Skeletal muscle cell (primary cell): ENCODE results near the gene MAPK8IP3.
A peak's percentile ranks its signal among the peaks of the same experiment; 100 is the strongest.

ENCODE experiments used
- DNase-seq: peaks from one replicate; pipeline ENCODE4 v3.0.0-alpha.2; 2010; ENCODE audit warnings: low read depth
- H3K4me3 ChIP-seq: 2 replicates; pipeline ENCODE4 v1.5.1; 2011; ENCODE audit warnings: low read depth, mild to moderate bottlenecking, control low read depth, low read length, moderate library complexity

Gene MAPK8IP3

DNA sequence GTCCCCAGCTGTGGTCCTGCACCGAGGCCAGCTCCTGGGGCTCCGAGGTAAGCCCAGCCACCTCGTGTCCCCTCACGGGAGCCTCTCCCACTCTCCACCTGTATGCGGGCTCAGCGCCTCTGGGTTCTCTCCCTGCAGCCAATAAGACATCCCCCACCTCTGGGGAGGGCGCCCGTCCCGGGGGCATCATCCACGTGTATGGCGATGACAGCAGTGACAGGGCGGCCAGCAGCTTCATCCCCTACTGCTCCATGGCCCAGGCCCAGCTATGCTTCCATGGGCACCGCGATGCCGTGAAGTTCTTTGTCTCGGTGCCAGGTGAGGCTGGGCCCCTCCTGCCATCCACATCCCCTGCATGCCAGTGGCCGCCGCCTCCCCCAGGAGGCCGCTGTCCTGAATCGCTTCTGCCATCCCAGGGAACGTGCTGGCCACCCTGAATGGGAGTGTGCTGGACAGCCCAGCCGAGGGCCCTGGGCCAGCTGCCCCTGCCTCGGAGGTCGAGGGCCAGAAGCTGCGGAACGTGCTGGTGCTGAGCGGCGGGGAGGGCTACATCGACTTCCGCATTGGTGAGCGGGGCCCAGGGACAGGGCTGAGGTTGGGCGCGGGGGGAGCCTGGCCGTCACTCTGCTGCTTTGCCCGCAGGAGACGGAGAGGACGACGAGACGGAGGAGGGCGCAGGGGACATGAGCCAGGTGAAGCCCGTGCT lies 62.2 kb downstream of the MAPK8IP3 start:
- no peak overlapping the region for H3K4me3 ChIP-seq
- DNase-seq = no peak

DNA sequence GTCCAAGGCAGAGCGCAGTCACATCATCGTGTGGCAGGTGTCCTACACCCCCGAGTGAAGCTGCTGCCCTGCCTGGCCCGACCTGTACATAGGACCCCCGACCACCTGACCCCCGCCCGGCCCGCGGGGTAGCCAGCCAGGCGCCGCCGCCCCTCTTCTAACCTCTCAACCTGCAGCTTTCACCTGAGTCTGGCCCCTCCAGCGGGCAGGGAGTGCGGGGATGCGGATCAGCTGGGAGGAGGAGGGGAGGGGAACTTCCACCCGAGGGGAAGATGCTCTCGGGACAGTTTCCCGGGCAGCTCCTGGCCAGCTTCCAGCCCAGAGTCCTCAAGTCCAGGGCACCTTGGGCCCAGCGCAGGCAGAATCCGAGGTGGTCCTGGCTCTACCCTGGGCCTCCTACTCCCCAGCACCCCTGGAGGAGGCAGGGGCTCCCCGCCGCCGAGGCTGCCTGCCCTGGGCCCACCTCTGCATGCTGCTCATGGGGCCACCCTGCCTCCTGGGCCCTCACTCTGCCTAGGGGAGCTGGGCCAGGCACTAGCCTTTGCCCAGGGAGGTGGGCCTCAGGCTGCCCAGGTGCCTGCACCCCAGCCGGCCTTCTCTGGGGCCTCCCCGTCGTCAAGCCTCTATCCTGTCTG lies 62.9 kb downstream of the MAPK8IP3 start:
- DNase-seq = no peak
- H3K4me3 ChIP-seq = no peak overlapping the region

DNA sequence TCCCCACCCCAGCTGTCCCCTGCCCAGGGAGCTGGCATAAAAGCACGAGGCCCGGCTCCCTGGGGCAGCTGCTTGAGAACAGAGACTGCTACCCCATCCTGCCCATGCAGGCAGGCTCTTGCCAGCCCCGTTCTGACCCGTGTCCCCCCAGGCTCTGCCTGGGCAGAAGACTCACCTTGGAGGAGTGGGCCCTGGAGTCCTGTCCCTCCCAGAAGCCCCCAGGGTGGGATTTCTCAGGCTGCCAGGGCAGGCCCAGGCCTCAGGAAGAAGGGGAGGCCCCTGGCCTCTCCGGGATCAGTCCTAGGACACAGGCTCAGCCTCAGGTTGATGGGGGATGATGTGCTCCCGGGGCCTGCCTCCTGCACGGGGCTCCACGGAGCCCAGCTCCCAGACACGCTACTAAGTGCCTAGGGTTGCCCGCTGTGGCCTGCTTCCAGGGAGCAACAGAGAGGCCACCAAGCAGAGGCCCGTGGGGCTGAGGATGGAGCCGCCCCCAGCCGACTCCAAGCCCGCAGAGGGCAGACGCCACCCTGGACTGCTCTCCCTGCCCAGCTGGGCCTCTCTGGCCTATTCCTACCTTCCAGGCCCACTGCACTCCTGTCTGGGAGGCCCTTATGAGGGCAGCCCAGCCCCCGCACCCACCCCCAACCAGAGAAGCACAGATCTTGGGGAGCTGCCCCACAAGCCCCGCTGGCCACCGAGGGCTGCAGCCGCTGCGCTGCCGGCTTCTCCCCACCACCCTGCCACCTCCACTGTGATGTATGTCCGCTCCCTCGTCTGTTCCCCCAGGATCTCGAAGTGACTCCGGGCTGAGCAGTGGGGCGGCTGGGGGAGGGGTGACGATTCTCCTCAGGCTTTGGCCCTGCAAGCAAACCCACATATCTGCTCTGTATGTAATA lies 63.7 kb downstream of the MAPK8IP3 start:
- H3K4me3 ChIP-seq = no peak overlapping the region
- no peak for DNase-seq

DNA sequence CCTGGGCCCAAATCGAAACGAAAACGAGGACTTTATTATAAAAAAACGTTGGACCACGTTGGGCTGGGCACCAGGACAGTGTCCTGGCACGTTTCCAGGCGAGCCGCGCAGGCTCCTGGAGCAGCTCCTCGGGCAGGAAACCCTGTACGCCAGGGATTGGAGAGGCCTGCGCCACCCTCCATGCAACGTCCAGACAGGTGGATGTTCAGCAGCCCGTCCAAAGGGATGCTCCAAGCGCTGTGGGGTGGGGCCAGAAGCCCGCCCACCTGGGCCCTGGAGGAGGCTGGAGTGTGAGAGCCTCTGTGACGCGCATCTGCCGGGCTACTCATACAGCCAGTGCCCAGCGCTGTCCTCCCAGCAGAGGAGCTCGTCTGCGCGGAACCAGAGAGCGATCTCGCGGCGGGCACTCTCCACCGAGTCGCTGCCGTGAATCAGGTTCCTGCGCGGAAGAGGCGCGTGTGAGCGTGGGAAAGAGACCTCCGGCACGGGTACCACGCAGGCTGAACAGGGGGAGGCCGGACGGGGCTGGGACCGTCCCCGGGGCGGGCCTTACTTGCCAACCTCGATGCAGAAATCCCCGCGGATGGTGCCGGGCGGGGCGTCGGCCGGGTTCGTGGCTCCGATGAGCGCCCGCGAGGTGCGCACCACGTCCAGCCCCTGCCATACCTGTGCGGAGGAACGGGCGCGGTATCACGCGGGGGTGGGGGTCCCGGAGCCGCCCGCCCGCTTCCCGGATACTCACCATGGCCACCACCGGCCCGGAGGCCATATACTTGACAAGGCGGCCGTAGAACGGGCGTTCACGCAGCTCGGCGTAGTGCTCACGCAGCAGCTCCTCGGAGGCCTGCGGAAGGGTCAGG lies 64.6 kb downstream of the MAPK8IP3 start:
- DNase-seq = no peak
- peak overlapping the region; percentile 78 for H3K4me3 ChIP-seq

DNA sequence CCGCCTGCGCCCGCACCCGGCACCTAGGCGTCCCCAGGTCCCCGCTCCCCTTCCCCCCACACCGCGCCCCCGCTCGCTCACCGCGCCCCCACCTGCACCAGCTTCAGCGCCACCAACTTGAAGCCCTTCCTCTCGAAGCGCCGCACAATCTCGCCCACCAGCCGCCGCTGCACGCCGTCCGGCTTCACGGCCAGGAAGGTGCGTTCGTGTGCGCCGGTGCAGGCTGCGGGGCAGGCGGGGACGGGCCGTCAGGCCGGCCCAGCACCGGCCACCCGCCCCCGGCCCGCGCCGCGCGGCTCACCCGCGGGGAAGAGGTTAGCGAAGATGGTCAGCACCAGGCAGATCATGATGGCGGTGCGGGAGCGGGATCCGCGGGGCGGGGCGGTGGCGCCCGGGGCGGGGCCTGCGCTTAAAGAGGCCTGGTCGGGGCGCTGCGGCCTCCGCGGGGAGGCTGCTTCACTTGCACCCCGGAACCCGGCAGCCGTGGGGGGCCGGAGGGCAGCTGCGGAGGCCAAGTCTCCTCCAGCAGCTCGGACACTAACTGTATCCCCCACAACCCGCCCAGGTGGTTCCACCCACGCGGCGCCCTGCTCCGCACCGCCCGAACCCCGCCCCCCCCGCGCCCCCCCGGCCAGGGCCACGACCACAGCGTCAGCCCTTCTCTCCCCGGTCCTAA lies 65.3 kb downstream of the MAPK8IP3 start, which contains the start of gene NME3:
NME3 (minus strand) TSS at position 356 of the 676 bp plus-strand sequence; CDS start at position 347, 9 bp downstream.
- peak within 1 kb of the TSS; percentile 78 for H3K4me3 ChIP-seq
- DNase-seq = no peak

DNA sequence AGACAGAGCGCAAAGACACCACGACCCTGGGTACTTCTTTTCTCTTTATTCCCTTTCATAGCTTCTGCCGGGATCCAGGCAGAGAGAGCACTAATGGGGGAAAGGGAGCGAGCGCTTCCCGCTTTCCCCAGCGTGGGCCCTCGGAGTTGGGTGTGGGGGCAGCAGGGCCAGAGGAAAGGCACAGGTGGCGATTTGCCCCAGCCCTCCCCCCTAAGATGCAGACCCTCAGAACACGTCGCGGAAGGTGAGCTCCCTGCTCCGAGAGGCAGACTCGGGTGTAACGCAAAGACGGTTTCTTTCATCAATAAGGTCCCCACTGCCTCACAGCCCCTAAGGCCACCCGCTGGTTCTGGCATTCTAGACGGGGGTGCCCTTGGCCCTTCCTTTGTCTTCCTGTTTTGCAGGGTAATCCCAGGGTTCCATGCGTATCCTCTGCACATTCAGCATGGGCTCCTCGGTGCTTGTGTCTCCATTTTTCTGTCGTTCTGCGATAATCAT lies 65.9 kb downstream of the MAPK8IP3 start:
- DNase-seq = no peak

DNA sequence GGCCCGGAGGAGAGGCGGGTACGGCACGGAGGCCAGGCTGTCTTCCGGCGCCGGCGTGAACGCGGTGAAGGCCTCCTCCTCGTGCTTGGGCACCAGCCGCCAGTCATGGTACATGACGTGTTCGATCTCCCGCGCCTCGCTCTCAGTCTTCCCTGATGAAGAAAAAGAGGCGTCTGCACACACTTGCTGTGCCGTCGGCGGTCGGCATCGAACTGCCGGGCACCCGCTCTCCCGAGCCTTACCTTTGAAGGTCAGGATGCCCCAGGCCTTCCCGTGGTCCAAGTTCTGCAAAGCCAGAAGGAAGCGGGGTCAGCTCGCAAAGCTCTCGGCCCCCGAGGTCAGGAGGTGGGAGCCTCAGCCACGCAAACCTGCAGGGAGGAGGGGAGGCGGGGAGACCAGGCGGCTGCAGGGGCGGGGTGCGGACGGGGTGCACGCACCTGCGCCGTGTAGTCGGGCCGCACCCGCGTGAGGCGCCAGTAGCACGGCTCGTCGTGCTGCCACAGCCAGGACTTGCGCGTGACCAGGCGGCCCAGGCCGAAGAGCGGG lies 66.4 kb downstream of the MAPK8IP3 start, which contains the start of gene EME2:
EME2 (plus strand) TSS at position 449 of the 546 bp plus-strand sequence. CDS start 418 bp downstream, outside the sequence.
- no peak for DNase-seq
- H3K4me3 ChIP-seq = peak within 1 kb of the TSS; percentile 78

More for the DNA sequence above, 65.9 kb downstream of the MAPK8IP3 start:
- peak overlapping the region; percentile 78 for H3K4me3 ChIP-seq

DNA sequence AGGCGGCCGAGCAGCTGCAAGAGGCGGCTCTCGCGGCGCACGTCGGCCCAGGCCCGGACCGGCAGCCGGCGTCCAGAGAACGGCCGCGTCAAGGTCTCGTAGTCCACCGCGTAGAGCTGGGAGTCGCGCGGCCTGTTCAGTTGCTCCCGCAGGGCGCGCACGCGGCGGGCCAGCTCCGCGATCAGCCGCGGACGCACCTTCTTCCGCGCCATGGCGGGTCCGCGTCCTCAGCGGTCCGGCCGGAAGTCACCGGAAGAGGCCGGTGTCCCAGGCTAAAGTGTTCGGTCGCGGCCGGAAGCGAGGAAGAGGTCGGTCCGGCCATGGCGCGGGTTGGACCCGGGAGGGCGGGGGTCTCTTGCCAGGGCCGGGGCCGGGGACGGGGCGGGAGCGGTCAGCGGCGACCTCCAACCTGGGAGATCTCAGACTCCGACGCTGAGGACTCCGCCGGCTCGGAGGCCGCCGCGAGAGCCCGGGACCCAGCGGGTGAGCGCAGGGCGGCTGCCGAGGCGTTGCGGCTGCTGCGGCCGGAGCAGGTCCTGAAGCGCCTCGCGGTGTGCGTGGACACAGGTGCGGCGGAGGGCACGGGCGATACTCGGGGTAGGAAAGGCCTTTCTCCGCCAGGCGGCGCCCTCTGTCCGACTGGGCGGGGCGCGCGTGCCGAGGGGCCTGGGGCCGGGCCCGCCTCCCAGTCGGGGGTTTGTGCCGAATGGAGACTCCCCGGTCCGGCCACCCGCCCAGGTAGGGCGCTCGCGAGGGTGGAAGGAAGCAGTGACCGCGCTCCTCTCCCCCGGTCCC lies 67.1 kb downstream of the MAPK8IP3 start, which contains the start of gene MRPS34:
MRPS34 (minus strand) TSS at position 227 of the 795 bp plus-strand sequence; CDS start at position 212, 15 bp downstream.
- peak; percentile 53 for DNase-seq
- H3K4me3 ChIP-seq = peak within 1 kb of the TSS; percentile 78

DNA sequence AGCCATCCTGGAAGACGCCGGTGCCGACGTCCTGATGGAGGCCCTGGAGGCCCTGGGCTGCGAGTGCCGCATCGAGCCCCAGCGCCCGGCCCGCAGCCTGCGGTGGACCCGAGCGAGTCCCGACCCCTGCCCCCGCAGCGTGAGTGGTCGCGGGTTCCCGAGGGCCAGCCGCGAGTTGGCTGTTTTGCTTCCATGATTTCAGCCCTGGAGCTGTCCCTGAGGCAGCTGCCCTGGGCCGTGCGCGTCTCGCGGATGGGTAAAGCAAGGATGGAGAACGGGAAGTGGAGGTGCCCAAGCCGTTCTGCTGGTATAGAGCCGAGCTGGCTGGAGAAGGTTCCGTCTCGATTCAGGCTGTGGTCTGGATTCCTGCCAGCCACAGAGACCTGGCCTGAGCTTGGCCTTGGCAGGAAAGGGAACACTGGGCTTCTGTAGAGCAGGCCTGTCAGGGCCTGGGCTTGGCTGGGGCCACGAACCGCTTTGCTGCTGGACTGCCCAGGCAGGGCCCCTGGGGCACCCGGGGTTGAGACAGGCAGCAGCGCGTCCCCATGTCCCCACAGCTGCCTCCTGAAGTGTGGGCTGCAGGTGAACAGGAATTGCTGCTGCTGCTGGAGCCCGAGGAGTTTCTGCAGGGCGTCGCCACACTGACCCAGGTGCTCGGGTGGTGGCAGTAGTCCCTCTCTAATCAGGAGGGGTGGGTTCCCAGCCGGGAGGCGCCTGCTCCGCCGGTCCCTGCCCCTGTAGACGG lies 67.9 kb downstream of the MAPK8IP3 start:
- no peak for DNase-seq
- peak overlapping the region; percentile 78 for H3K4me3 ChIP-seq

DNA sequence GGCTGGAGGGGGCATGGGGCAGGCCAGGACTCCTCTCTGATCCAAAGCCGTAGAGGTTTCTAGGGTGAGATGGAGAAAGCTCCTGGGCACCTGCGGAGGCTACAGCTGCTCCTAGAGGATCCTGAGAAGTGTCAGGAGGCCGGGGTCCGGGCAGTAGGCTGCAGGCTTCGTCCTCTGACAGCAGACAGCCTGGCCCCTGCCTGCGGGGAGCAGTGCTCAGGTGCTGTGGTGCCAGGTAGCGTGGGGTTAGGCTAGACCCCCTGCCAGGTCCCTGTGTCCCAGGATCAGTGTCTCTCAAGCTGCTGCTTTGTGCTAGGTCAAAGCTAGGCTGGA lies 68.4 kb downstream of the MAPK8IP3 start:
- H3K4me3 ChIP-seq = peak overlapping the region; percentile 78
- no peak for DNase-seq

DNA sequence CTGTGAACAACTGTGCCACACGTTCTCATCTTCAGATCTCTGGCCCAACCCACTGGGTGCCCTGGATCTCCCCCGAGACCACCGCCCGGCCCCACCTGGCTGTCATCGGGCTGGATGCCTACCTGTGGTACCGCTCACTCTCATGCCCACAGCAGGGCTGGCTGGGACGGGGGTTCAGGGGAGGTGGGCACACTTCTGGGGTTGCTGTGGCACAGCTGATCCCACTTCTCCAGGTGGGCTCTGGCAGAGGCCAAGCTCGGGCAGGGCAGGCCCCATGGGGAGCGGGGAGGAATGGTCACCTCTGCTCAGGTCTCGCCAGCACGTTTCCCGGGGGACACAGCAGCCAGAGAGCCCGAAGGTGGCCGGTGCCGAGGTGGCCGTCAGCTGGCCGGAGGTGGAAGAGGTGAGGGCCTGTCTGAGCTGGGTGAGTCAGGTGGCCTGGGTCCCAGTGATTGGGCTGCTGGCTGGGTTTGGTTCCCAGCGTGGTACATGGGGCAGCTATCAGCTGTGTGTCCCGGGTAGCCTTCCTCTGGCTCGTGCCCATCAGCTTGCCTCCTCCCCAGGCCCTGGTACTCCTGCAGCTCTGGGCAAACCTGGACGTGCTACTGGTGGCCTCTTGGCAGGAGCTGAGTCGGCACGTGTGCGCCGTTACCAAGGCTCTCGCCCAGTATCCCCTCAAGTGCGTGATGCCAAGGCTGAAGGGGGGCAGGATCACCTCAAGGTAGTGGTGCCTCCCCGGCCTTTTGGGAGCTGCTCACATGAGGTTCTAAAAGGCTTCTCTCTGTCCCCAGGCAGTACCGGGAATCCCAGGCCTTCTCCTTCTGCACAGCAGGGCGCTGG lies 69.2 kb downstream of the MAPK8IP3 start:
- H3K4me3 ChIP-seq = no peak overlapping the region
- DNase-seq = no peak

DNA sequence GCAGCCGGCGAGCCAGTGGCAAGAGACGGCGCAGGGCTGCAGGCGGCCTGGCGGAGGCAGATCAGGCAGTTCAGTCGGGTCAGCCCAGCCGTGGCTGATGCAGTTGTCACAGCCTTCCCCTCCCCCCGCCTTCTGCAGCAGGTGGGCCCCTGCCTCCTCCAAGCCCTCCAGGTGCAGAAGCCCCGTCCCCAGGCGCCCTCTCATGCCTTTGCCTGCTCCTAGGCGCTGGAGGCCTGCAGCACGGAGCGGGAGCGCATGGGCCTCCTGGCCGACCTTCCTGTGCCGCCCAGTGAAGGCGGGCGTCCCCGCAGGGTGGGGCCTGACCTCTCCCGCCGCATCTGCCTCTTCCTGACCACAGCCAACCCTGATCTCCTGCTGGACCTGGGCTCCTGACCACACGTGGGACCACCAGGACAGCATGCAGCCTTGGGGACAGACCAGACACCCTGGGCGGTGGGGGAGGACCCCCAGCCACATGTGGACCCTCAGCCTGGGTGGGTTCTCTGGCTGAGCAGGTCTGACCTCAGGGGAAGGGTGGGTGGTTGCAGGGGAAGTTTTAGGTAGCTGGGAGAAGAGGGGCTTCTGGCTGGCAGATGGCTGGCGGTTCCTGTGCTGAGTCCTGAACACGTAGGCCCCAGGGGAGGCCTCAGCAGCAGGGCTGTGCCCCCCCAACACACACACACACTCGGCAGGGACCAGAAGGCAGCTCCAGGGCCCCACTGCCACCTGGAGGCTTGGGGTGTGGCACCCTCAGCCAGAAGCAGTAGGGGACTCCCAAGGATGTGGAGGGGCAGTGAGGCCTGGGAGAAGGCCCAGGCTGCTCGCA lies 70.1 kb downstream of the MAPK8IP3 start:
- DNase-seq = no peak
- H3K4me3 ChIP-seq = no peak overlapping the region

DNA sequence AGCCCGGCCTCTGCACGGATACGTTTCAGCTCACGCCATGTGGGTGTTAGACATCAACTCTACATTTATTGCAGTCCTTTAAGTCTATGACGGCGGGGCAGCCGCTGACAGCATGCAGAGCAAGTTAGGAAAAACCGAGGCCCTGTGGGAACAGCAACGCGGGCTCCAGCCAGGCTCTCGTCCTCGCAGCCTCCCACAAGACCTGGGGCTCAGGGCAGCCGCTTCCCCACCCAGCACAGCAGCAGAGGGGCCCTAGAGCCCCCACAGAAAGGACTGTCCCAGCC lies 70.6 kb downstream of the MAPK8IP3 start:
- no peak for DNase-seq
- H3K4me3 ChIP-seq = no peak overlapping the region

DNA sequence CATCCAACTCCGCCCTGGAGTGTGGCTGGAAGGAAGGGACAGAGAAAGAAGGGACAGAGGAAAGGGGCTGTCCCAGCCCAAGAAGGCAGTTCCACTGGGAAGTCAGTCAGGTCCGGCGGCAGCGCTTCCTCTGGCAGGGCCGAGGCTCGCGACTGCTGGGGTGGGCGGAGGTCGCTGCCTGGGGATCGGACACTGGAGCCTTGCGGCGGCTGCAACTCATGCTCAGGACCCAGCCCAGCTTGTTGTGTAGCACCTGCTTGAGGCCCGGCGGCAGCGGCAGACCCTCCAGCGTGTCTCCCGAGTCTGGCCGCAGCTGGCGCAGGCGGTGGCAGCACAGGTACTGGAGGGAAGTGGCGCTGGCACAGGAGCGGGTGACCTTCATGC lies 71.0 kb downstream of the MAPK8IP3 start:
- DNase-seq = no peak
- no peak overlapping the region for H3K4me3 ChIP-seq
